ENCODE data around the gene NAPG. TPM values are rescaled to one million over a fixed set of nuclear protein-coding genes. Genes with fewer than 3 reads are reported as not detected.
"Not testable (repeated sequence)": the region's sequence is repeated elsewhere in the genome, so short reads cannot be mapped to it uniquely, and the experiment has no call there.

Gene NAPG
- total RNA-seq, 1 experiment from 2014 or later, result 25.8 TPM

DNA sequence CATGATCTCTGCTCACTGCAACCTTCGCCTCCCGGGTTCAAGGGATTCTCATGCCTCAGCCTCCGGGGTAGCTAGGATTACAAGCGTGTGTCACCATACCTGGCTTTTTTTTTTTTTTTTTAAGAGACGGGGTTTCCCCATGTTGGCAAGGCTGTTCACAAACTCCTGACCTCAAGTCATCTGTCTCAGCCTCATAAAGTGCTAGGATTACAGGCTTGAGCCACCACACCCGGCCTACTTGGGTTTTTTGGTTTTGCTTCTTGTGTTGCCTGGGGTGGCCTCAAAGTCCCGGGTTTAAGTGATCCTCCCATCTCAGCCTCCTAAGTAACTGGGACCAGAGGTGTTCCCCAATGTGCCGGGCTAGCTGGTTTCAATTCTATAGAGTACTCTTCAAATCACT, 64.6 kb downstream of the NAPG start (continued):
- no peak for TF ChIP-seq NR3C1 (CRISPR knock-in tag; conservative IDR thresholded peaks at IDR 0.05; ENCODE audit: low read depth)
- TF ChIP-seq ZBTB21 (CRISPR knock-in tag; IDR thresholded peaks at IDR 0.05; ENCODE audit: borderline replicate concordance), result no peak
- TF ChIP-seq, protein P1, sequence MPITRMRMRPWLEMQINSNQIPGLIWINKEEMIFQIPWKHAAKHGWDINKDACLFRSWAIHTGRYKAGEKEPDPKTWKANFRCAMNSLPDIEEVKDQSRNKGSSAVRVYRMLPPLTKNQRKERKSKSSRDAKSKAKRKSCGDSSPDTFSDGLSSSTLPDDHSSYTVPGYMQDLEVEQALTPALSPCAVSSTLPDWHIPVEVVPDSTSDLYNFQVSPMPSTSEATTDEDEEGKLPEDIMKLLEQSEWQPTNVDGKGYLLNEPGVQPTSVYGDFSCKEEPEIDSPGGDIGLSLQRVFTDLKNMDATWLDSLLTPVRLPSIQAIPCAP (CRISPR knock-in tag; IDR thresholded peaks at IDR 0.05), result no peak
- no peak for TF ChIP-seq ZNF671 (CRISPR knock-in tag; IDR thresholded peaks at IDR 0.05)
- TF ChIP-seq CBFB (CRISPR knock-in tag; IDR thresholded peaks at IDR 0.05; ENCODE audit: low read depth), result no peak
- TF ChIP-seq, protein P2, sequence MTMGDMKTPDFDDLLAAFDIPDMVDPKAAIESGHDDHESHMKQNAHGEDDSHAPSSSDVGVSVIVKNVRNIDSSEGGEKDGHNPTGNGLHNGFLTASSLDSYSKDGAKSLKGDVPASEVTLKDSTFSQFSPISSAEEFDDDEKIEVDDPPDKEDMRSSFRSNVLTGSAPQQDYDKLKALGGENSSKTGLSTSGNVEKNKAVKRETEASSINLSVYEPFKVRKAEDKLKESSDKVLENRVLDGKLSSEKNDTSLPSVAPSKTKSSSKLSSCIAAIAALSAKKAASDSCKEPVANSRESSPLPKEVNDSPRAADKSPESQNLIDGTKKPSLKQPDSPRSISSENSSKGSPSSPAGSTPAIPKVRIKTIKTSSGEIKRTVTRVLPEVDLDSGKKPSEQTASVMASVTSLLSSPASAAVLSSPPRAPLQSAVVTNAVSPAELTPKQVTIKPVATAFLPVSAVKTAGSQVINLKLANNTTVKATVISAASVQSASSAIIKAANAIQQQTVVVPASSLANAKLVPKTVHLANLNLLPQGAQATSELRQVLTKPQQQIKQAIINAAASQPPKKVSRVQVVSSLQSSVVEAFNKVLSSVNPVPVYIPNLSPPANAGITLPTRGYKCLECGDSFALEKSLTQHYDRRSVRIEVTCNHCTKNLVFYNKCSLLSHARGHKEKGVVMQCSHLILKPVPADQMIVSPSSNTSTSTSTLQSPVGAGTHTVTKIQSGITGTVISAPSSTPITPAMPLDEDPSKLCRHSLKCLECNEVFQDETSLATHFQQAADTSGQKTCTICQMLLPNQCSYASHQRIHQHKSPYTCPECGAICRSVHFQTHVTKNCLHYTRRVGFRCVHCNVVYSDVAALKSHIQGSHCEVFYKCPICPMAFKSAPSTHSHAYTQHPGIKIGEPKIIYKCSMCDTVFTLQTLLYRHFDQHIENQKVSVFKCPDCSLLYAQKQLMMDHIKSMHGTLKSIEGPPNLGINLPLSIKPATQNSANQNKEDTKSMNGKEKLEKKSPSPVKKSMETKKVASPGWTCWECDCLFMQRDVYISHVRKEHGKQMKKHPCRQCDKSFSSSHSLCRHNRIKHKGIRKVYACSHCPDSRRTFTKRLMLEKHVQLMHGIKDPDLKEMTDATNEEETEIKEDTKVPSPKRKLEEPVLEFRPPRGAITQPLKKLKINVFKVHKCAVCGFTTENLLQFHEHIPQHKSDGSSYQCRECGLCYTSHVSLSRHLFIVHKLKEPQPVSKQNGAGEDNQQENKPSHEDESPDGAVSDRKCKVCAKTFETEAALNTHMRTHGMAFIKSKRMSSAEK (CRISPR knock-in tag; IDR thresholded peaks at IDR 0.05; ENCODE audit: borderline replicate concordance), result no peak
- TF ChIP-seq ZNF138 (CRISPR knock-in tag; conservative IDR thresholded peaks at IDR 0.05), result no peak
- TF ChIP-seq, protein P3, sequence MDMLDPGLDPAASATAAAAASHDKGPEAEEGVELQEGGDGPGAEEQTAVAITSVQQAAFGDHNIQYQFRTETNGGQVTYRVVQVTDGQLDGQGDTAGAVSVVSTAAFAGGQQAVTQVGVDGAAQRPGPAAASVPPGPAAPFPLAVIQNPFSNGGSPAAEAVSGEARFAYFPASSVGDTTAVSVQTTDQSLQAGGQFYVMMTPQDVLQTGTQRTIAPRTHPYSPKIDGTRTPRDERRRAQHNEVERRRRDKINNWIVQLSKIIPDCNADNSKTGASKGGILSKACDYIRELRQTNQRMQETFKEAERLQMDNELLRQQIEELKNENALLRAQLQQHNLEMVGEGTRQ (CRISPR knock-in tag; IDR thresholded peaks at IDR 0.05), result no peak

DNA sequence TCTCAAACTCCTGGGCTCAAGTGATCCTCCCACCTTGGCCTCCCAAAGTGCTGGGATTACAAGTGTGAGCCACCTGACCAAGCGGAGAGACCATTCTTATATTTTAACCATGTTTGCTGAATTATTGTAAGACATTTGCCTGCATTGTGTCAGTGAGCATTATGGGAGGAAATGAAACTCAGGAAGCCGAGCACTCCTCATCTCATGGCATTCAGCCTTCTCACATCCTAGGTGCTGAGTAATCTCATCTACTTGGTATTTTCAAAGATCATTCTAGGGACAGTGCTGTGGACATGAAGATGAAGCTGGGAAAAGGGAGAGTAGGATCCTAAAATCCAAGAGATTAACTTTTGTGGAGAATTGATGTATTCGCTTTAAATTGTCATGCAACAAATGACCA, 66.1 kb downstream of the NAPG start:
- Mint-ChIP-seq H3K9me3 (peaks cover 20% of the 10 kb centered on the region), H3K27me3 (ENCODE audit: low read depth) (no peaks in the 10 kb centered on the region), H3K4me1 (no peaks in the 10 kb centered on the region), H3K36me3 (0 out of 2 replicates have a peak, but pooled peaks cover 2% of the 10 kb centered on the region), H3K27ac (no peak overlapping the region), H3K4me3 (no peak overlapping the region)
- TF ChIP-seq RORB (CRISPR knock-in tag; IDR thresholded peaks at IDR 0.05), result no peak
- TF ChIP-seq EMX1 (CRISPR knock-in tag; IDR thresholded peaks at IDR 0.05), result no peak
- TF ChIP-seq ZNF671 (CRISPR knock-in tag; IDR thresholded peaks at IDR 0.05), result no peak
- TF ChIP-seq ZNF396 (CRISPR knock-in tag; IDR thresholded peaks at IDR 0.05; ENCODE audit: borderline replicate concordance), result no peak
- TF ChIP-seq, protein P4, sequence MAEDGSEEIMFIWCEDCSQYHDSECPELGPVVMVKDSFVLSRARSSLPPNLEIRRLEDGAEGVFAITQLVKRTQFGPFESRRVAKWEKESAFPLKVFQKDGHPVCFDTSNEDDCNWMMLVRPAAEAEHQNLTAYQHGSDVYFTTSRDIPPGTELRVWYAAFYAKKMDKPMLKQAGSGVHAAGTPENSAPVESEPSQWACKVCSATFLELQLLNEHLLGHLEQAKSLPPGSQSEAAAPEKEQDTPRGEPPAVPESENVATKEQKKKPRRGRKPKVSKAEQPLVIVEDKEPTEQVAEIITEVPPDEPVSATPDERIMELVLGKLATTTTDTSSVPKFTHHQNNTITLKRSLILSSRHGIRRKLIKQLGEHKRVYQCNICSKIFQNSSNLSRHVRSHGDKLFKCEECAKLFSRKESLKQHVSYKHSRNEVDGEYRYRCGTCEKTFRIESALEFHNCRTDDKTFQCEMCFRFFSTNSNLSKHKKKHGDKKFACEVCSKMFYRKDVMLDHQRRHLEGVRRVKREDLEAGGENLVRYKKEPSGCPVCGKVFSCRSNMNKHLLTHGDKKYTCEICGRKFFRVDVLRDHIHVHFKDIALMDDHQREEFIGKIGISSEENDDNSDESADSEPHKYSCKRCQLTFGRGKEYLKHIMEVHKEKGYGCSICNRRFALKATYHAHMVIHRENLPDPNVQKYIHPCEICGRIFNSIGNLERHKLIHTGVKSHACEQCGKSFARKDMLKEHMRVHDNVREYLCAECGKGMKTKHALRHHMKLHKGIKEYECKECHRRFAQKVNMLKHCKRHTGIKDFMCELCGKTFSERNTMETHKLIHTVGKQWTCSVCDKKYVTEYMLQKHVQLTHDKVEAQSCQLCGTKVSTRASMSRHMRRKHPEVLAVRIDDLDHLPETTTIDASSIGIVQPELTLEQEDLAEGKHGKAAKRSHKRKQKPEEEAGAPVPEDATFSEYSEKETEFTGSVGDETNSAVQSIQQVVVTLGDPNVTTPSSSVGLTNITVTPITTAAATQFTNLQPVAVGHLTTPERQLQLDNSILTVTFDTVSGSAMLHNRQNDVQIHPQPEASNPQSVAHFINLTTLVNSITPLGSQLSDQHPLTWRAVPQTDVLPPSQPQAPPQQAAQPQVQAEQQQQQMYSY (CRISPR knock-in tag; IDR thresholded peaks at IDR 0.05), result no peak
- TF ChIP-seq ELF4 (CRISPR knock-in tag; IDR thresholded peaks at IDR 0.05; ENCODE audit: low read depth), result no peak
- no peak for TF ChIP-seq SMAD3 (CRISPR knock-in tag; IDR thresholded peaks at IDR 0.05; ENCODE audit: borderline replicate concordance)
- TF ChIP-seq KAT7 (CRISPR knock-in tag; IDR thresholded peaks at IDR 0.05; ENCODE audit: borderline replicate concordance), result no peak
- TF ChIP-seq, protein P5, sequence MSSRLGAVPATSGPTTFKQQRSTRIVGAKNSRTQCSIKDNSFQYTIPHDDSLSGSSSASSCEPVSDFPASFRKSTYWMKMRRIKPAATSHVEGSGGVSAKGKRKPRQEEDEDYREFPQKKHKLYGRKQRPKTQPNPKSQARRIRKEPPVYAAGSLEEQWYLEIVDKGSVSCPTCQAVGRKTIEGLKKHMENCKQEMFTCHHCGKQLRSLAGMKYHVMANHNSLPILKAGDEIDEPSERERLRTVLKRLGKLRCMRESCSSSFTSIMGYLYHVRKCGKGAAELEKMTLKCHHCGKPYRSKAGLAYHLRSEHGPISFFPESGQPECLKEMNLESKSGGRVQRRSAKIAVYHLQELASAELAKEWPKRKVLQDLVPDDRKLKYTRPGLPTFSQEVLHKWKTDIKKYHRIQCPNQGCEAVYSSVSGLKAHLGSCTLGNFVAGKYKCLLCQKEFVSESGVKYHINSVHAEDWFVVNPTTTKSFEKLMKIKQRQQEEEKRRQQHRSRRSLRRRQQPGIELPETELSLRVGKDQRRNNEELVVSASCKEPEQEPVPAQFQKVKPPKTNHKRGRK (CRISPR knock-in tag; IDR thresholded peaks at IDR 0.05; ENCODE audit: borderline replicate concordance), result no peak
- ChIA-PET POLR2A (no interaction called here), CTCF (no interaction called here)
- no peak for ATAC-seq
- no peak for DNase-seq (ENCODE audit: low spot score)

DNA sequence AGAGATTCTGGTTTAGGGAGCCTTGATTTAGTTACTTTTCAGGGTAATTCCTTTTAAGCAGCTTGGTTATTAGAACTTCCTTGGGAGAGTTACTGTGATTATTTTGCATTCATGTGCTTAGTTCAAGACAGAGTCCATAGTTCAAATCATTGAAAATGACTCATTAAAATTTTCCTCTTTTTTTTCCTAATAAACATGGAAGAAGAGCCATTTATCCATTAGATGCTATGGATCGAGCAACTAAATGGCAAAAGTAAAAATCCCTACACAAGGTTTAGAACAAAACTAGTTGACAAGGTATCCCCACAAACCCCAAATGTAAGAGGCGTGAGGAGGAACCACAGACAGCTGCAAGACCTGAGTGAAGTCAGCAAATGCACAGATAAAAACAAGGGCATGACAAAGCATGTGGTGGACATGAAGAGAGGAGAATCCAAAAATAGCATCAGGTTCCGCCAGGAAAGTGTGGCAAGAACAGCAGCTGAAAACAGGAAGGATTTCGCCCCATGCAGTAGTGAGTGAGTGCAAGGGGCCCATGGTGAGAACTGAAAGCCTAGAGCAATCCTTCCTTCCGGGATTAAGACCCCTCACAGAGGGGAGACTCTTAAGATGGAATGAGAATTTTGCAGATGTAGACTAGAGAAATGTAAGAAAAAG, 67.7 kb downstream of the NAPG start:
- CTCF ChIA-PET; POLR2A ChIA-PET; ATAC-seq; H3K36me3 Mint-ChIP-seq; H3K4me3 Mint-ChIP-seq; H3K27me3 Mint-ChIP-seq (ENCODE audit: low read depth); H3K27ac Mint-ChIP-seq; DNase-seq (ENCODE audit: low spot score); H3K4me1 Mint-ChIP-seq: not testable (repeated sequence)
- H3K9me3 Mint-ChIP-seq, result peaks cover 14% of the 10 kb centered on the region

DNA sequence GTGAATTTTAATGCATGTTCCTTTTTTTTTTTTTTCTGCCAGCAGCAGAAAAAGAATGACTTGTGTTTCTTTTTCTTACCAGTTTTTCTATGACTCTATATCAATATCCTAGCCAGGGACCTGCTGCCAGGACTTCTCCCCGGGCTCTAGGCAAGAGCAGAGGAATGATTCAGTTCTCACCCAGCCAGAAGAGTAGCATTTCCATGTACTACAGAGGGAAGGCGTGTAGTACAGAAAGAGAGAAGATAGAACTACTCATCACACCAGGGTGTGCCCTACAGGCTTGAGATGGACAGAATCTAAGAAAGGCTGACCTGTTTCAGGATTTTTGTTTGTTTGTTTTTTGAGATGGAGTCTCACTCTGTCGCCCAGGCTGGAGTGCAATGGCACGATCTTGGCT, 70.1 kb downstream of the NAPG start:
- H3K27me3 Mint-ChIP-seq (ENCODE audit: low read depth); CTCF ChIA-PET; H3K36me3 Mint-ChIP-seq; POLR2A ChIA-PET; H3K27ac Mint-ChIP-seq; ATAC-seq; H3K4me3 Mint-ChIP-seq; H3K4me1 Mint-ChIP-seq; DNase-seq (ENCODE audit: low spot score): not testable (repeated sequence)
- H3K9me3 Mint-ChIP-seq, result peaks cover 14% of the 10 kb centered on the region

DNA sequence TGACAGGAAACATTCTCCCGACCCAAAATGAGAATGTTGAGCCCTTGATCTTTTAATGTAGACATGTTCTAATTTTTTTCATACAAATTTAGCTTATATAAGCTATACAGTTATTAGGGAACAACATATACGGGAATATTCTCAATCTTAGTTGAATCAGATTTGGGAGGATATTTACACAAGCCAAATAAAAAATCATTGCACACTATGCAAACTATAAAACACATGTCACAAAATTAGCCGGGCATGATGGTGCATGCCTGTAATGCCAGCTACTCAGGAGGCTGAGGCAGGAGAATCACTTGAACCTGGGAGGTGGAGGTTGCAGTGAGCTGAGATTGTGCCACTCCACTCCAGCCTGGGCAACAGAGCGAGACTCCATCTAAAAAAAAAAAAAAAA, 71.9 kb downstream of the NAPG start:
- peaks cover 18% of the 10 kb centered on the region for H3K9me3 Mint-ChIP-seq
- ATAC-seq; H3K27ac Mint-ChIP-seq; H3K4me3 Mint-ChIP-seq; DNase-seq (ENCODE audit: low spot score); H3K27me3 Mint-ChIP-seq (ENCODE audit: low read depth); POLR2A ChIA-PET; CTCF ChIA-PET; H3K36me3 Mint-ChIP-seq; H3K4me1 Mint-ChIP-seq: not testable (repeated sequence)
